Measurements from ENCODE around the gene PGC.

Gene PGC

GRCh38 chr6:41770381-41771057 lies 23.3 kb upstream of the PGC start:
- TF ChIP-seq SIN3A (IDR thresholded peaks at IDR 0.05; ENCODE audit: borderline replicate concordance, insufficient read depth, low read length) (no peak), FOXP2 (optimal IDR thresholded peaks at IDR 0.05; ENCODE audit: borderline replicate concordance, extremely low read depth, extremely low read length, insufficient read depth) (no peak), TAF1 (IDR thresholded peaks at IDR 0.05; ENCODE audit: borderline replicate concordance, insufficient read depth, low read length) (no peak), REST (IDR thresholded peaks at IDR 0.05; ENCODE audit: insufficient read depth in 1 of 2, low read depth in 2 of 2, low read length in 2 of 2) (no peak), POLR2AphosphoS5 (IDR thresholded peaks at IDR 0.05; ENCODE audit: low read depth, low read length) (no peak)

GRCh38 chr6:41769376-41769775 lies 22.2 kb upstream of the PGC start:
- TF ChIP-seq POLR2AphosphoS5 (IDR thresholded peaks at IDR 0.05; ENCODE audit: low read depth, low read length) (no peak), REST (IDR thresholded peaks at IDR 0.05; ENCODE audit: insufficient read depth in 1 of 2, low read depth in 2 of 2, low read length in 2 of 2) (no peak), TAF1 (IDR thresholded peaks at IDR 0.05; ENCODE audit: borderline replicate concordance, insufficient read depth, low read length) (no peak), SIN3A (IDR thresholded peaks at IDR 0.05; ENCODE audit: borderline replicate concordance, insufficient read depth, low read length) (no peak), FOXP2 (optimal IDR thresholded peaks at IDR 0.05; ENCODE audit: borderline replicate concordance, extremely low read depth, extremely low read length, insufficient read depth) (no peak)

GRCh38 chr6:41768545-41769308 lies 21.5 kb upstream of the PGC start:
- TF ChIP-seq POLR2AphosphoS5 (IDR thresholded peaks at IDR 0.05; ENCODE audit: low read depth, low read length) (no peak), FOXP2 (optimal IDR thresholded peaks at IDR 0.05; ENCODE audit: borderline replicate concordance, extremely low read depth, extremely low read length, insufficient read depth) (no peak), SIN3A (IDR thresholded peaks at IDR 0.05; ENCODE audit: borderline replicate concordance, insufficient read depth, low read length) (no peak), TAF1 (IDR thresholded peaks at IDR 0.05; ENCODE audit: borderline replicate concordance, insufficient read depth, low read length) (no peak), REST (IDR thresholded peaks at IDR 0.05; ENCODE audit: insufficient read depth in 1 of 2, low read depth in 2 of 2, low read length in 2 of 2) (no peak)

GRCh38 chr6:41767112-41767833 lies 20.1 kb upstream of the PGC start:
- TF ChIP-seq FOXP2 (optimal IDR thresholded peaks at IDR 0.05; ENCODE audit: borderline replicate concordance, extremely low read depth, extremely low read length, insufficient read depth) (peak; percentile 52), REST (IDR thresholded peaks at IDR 0.05; ENCODE audit: insufficient read depth in 1 of 2, low read depth in 2 of 2, low read length in 2 of 2) (0 out of 4 replicates have a peak, but pooled peaks of 1 of the 2 experiments have one; percentile 10), POLR2AphosphoS5 (IDR thresholded peaks at IDR 0.05; ENCODE audit: low read depth, low read length) (no peak), SIN3A (IDR thresholded peaks at IDR 0.05; ENCODE audit: borderline replicate concordance, insufficient read depth, low read length) (0 out of 2 replicates have a peak, but pooled peaks have one; percentile 39), TAF1 (IDR thresholded peaks at IDR 0.05; ENCODE audit: borderline replicate concordance, insufficient read depth, low read length) (no peak)

Measured in PFSK-1 (cell line).